ENCODE data around the gene MAPKAPK2. TPM values are rescaled to one million over a fixed set of nuclear protein-coding genes. Genes with fewer than 3 reads are reported as not detected.

MAPKAPK2 gene
- total and polyA plus RNA-seq, 2 of the 13 experiments (the other 11 are each of a cell fraction or from before 2014, with no cell fraction given) = 16.6 to 34.0 TPM

GRCh38 chr1:206709322-206709721 is 24.6 kb downstream of the MAPKAPK2 start:
- H2AFZ ChIP-seq (ENCODE audit: low read length) = no peak overlapping the region
- CTCF ChIA-PET (ENCODE audit: low intra/inter-chr PET ratio, low total read pairs) = no interaction called here
- H3K4me2 ChIP-seq (ENCODE audit: low read depth, low read length) = no peak overlapping the region
- BruUV-seq (replicated peaks) = no TSS peak
- DNase-seq (ENCODE audit: low spot score) (no peak), FAIRE-seq (no peak), ATAC-seq (no peak)
- peaks cover 57% of the 10 kb centered on the region for H3K4me1 ChIP-seq (ENCODE audit: insufficient read depth, low read length)
- WGBS (ENCODE audit: low lambda C conversion rate) = 89% methylated on average over 4 of the region's 4 CpGs
- POLR2A ChIA-PET = no interaction called here
- no peaks in the 10 kb centered on the region for H3K9me3 ChIP-seq (ENCODE audit: low read length)
- H3K4me3 ChIP-seq (replicated peaks in 1 of 3; ENCODE audit: insufficient read depth in 1 of 3, low read depth in 2 of 3, low read length in 3 of 3) = no peak overlapping the region
- H4K20me1 ChIP-seq (ENCODE audit: insufficient read depth, low read length) = peaks cover 35% of the 10 kb centered on the region
- TF ChIP-seq TRIM24 (CRISPR knock-in tag; IDR thresholded peaks at IDR 0.05) = no peak
- TF ChIP-seq ESRRA (CRISPR knock-in tag; IDR thresholded peaks at IDR 0.05; ENCODE audit: low read depth) = no peak
- TF ChIP-seq SMAD3 (CRISPR knock-in tag; IDR thresholded peaks at IDR 0.05) = no peak
- no peak for TF ChIP-seq KDM3A (CRISPR knock-in tag; IDR thresholded peaks at IDR 0.05; ENCODE audit: low read depth)
- no peak for TF ChIP-seq DNMT1 (CRISPR knock-in tag; IDR thresholded peaks at IDR 0.05)
- TF ChIP-seq ZZZ3 (CRISPR knock-in tag; IDR thresholded peaks at IDR 0.05; ENCODE audit: borderline replicate concordance) = no peak
- no peak for TF ChIP-seq SIX1 (CRISPR knock-in tag; IDR thresholded peaks at IDR 0.05; ENCODE audit: borderline replicate concordance)
- TF ChIP-seq IRF1 (CRISPR knock-in tag; IDR thresholded peaks at IDR 0.05; ENCODE audit: low read depth) = no peak
- no peak for TF ChIP-seq FOXM1 (CRISPR knock-in tag; IDR thresholded peaks at IDR 0.05)
- no peak for TF ChIP-seq ZNF570 (CRISPR knock-in tag; IDR thresholded peaks at IDR 0.05; ENCODE audit: borderline replicate concordance)
- no peak for TF ChIP-seq GZF1 (CRISPR knock-in tag; IDR thresholded peaks at IDR 0.05)
- no peak for TF ChIP-seq HOMEZ (CRISPR knock-in tag; IDR thresholded peaks at IDR 0.05; ENCODE audit: low read depth)
- no peak for TF ChIP-seq SIN3B (IDR thresholded peaks at IDR 0.05; ENCODE audit: low read length)
- no peak for TF ChIP-seq ZNF552 (CRISPR knock-in tag; IDR thresholded peaks at IDR 0.05; ENCODE audit: borderline replicate concordance)
- intact Hi-C loops (cut with micrococcal nuclease; ENCODE audit: unreplicated experiment) (no loop called here), in situ Hi-C loops (cut with HindIII; ENCODE audit: extremely low pct_ligation_motif_present, low pct_unique_long_range_greater_than_20kb) (no loop called here)
- no peak overlapping the region for H3K27ac ChIP-seq (ENCODE audit: extremely low read length, insufficient read depth, low read length)
- H3K27me3 ChIP-seq (ENCODE audit: control insufficient read depth in 1 of 2, insufficient read depth in 2 of 2, low read length in 2 of 2) = no peaks in the 10 kb centered on the region
- H3K36me3 ChIP-seq (replicated peaks in 1 of 2; ENCODE audit: control insufficient read depth in 1 of 2, insufficient read depth in 2 of 2, low read length in 2 of 2) = no peaks in the 10 kb centered on the region
- no peak overlapping the region for H3K9ac ChIP-seq (ENCODE audit: insufficient read depth, low read depth, low read length)
- H3K79me2 ChIP-seq (ENCODE audit: insufficient read depth, low read length) = peaks cover 56% of the 10 kb centered on the region
